Left cardiac atrium (tissue), 4 donors: Measurements from ENCODE around the gene ATP6V1F. TPM values are rescaled to one million over a fixed set of nuclear protein-coding genes. Genes with fewer than 3 reads are reported as not detected.
A peak's percentile ranks its signal among the peaks of the same experiment; 100 is the strongest.

Experiments
- ATAC-seq, 2 donors: fragments of 200-7000 bp; cut with Tn5 transposase; one replicate each; pipeline ENCODE4 v1.9.1; 2020; ENCODE audit warnings: mild to moderate bottlenecking in 2 of 2, moderate library complexity in 2 of 2
- DNase-seq: peaks from one replicate; pipeline ENCODE4 v3.0.0-alpha.2; 2020
- intact Hi-C, 2 donors: fragments of 100-400 bp; cut with DNase I; formaldehyde crosslinking; loops; one replicate each; pipeline versions ENCODE4 v1.14.1 to v1.15.1; 2022 to 2023
- total RNA-seq, 2 donors: library from RNA; stranded (reverse); fragmentation: NEBNext Ultra II Directional; extraction: Animal tissue kit (Norgen Biotek cat#: 25700); gene quantifications; one replicate each; pipeline ENCODE4 v1.2.1, GENCODE V29; 2021
- donor health status: DM: no; HTN: yes; CAD: no.
- donor health status: DM: no; HTN: yes; CAD: no; lungs with severe emphysema.
- donor health status: DM: yes; HTN: yes; CAD: no.
- donor health status: Dilated cardiomyopathy.

Gene ATP6V1F
- total RNA-seq, 2 donors from 2014 or later, result 117 to 119 TPM

DNA sequence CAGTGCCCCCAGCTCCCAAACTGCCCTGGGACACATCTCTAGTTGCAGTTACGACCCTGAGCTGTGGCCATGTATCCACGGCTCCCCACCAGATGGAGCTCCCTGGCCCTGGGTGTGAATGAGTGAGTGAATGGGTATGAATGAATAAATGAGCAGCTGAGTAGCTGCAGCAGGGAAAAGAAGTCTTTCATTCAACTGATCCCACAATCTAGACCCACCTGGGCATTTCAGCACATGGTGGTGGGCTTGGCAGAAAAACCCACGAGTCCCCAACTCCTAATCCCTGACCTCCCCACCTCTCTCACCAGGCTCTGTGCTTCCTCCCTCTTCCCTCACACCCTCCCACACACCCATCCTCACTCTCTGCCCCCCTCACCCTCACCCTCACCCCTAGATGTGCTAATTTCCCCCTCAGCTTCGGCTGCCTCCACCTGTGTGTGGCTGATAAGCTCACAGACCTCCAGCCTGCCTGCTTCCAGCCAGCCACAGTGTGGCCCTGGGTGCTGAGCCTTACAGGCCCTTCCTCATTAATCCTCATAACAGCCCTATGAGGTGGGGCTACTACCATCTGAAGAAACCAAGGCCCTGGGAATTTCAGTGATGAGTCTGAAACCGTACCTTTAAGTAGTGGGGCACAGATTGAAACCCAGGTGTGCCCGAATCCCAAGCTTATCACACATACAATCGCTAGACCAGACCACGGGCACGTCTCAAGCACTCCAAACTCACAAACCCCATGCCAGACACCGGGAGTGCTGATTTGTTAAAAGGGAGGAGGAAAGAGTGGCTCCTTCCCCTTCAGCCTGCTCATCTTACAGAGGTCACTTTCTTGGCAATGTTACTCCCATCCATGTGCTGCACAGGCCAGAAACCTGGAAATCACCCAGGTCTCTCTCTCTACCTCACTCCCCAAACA, 2.2 kb upstream of the ATP6V1F start:
- ATAC-seq (peak in 1 of 2 donors; percentile 0), DNase-seq (no peak)
- intact Hi-C loops, result loop anchor here in 1 of 2 donors (5.0 kb wide), 1 partner anchor 118 kb away; no protein-coding TSS in a partner anchor

DNA sequence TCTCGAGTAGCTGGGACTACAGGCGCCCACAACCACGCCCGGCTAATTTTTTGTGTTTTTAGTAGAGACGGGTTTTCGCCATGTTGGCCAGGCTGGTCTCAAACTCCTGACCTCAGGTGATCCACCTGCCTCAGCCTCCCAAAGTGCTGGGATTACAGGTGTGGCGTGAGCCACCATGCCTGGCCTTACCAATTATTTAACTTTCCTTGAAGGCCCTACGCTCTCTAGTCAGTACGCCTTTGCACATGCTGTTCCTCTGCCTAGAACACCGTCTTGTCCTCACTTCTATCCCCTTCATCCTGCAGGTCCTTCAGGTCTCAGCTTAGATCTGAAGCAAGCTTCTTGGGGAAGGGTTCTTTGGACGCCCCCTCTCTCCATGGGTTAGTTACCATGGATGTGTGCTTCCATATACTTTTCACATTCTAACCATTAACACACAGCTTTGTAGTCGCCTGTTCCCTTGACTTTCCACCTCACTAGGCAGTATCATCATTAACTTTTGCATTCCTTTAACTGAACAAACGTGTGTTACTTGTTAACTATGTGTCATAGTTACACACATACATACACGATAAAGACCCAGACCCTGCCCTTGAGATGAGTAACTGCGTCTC, 592 bp upstream of the ATP6V1F start:
- ATAC-seq (no peak), DNase-seq (no peak)
- intact Hi-C loops, result loop anchor here in 1 of 2 donors (5.0 kb wide), 1 partner anchor 120 kb away; no protein-coding TSS in a partner anchor

DNA sequence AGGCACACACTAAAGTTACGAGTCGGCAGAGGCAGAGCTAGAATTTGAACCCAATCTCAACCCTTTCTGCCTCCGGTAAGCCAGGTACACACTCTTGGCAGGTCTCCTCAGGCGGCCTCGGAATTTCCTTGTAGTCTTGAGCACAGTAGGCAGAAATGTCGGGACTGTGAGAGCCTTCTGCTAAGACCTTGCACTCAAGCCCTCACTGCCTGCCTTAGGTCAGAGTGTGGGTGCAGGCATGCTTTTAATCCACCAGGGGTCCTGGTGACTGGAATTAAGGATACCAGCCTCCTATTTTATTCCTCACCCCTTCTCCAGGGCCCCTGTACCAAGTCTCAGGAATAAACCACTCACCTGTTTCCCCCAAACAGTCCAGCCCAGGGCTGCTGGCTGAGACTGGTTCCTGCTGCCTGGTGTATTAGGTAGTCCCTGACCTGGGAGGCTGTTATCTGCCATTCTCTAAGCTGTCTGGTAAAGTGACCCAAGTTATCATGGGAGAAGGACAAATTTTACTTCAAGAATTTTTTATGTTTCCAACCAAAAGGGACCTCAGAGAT, 855 bp downstream of the ATP6V1F start:
- no peak for DNase-seq
- intact Hi-C loops, result loop anchor here in 1 of 2 donors (5.0 kb wide), 1 partner anchor 121 kb away; no protein-coding TSS in a partner anchor
- peak; percentile 13 for ATAC-seq

DNA sequence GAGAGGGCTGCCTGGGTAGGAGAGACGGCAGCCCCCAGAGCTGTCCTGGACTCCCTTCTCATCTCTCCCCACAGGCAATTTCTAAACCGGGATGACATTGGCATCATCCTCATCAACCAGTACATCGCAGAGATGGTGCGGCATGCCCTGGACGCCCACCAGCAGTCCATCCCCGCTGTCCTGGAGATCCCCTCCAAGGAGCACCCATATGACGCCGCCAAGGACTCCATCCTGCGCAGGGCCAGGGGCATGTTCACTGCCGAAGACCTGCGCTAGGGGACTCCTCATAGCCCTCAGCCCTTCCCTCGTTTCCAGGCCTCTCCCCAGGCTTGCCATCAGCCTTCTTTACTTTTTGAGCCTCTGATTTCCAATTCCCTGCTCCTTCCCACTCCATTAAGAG, 2.6 kb downstream of the ATP6V1F start:
- intact Hi-C loops, result no loop called here
- no peak for ATAC-seq

DNA sequence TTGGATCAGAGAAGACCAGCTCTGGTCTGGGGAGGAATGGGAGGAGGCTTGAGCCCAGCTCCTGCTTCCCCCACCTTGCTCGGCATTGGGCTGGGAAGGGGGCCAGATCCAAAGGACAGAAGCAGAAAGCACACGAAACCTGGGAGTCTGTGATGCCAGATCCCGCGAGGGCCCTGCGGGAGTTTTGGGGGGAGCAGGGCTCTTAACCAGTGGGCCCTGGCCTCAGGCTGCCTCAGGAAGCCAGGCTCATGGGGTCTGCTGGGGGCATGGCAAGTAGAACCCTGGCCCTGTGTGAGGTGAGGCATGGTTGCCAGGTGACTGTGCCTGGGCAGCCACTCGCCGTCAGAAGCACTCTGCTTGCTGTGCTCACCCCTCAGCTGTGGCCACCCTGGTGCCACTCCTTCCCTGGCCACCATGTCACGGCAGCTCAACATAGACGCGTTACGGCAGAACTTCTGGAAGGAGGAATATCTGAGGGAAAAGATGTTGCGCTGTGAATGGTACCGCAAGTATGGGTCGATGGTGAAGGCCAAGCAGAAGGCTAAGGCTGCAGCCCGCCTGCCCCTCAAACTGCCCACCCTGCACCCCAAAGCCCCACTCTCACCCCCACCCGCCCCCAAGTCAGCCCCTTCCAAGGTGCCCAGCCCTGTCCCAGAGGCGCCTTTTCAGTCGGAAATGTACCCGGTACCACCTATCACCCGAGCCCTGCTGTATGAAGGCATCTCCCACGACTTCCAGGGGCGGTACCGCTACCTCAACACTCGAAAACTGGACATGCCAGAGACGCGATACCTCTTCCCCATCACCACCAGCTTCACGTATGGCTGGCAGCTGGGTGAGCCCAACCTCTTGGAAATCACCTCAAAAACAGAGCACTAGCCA, 3.6 kb downstream of the ATP6V1F start:
- DNase-seq (no peak), ATAC-seq (no peak)
- intact Hi-C loops, result no loop called here

More for the DNA sequence above, 2.6 kb downstream of the ATP6V1F start:
- no peak for DNase-seq

DNA sequence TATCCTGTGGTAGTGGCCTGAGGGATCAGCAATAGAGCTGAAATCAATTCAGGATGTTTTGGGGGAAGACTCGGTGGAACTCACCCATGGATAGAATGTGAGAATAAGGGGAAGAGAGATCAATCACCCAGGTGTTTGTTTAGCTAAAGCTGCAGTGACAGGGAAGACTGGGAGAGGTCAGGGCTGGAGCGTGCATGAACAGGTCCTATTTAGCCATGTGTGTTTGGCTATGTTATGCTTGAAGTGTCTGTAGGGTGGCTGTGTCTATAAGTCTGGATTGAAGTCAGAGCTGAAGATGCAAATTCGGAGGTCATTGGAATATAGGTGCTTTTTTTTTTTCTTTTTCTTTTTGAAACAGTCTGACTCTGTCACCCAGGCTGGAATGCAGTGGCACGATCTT, 4.6 kb downstream of the ATP6V1F start:
- intact Hi-C loops, result no loop called here
- no peak for DNase-seq
- ATAC-seq, result no peak

DNA sequence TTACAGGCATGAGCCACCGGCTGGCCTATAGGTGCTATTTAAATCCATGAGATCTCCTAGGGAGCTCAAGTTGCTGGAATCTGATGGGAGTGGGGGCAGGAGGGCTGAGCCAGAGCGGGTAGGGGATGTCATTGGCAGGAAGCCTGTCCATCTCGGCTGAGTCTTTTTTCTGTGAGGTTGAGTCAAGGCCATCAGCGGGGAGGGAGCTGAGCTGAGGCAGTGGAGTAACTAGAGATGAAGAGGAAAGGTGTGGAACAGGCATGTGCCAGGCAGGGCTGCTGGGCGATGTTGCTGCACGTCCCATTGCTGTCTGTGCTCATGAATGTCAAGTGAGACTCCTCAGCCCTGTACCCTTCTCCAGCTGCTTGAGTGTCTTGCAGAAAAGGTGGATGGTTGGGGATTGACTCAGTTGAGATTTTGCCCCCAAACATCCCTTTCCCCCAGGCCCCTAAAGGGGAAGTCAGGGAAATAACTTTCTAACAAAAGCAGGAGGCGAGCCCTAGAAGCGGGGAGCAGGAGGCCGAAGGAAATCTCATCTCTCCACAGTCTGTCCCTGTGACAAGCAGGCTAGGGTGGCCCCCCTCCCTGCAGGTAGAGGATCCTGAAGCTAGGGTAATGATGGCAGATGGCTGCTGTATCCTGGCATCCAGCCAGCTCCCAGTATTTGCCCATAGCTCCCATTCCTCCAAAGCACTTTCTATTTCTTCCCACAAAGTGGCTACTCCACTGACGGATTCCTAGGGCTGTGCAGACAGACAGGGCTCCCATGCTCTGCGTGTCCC, 5.4 kb downstream of the ATP6V1F start:
- no peak for ATAC-seq
- intact Hi-C loops, result no loop called here
- DNase-seq, result no peak

DNA sequence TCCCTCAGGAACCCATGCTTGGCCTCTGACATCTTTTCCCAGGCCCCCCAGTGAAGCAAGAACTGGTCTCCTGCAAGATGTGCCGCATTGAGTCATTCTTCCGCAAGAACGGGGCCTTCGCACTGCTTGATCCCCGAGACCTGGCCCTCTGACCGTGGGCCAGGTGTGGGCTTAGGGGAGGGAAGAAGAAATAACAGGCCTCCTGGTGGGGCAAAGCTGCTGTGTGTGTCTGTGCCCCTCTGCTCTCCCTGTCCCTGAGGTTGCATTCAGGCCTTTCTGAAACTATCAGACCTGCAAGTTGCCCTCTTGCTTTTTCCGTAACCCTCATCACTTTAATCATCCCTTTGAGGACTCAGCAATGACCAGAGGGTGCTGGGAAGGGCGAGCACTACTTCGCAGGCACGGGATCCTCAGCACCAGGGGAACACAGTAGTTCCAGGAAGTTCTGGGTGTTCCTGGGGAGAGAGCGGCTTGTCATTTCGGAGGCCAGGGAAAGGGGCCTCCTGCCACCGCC, 6.0 kb downstream of the ATP6V1F start:
- ATAC-seq (peak in 1 of 2 donors; percentile 2), DNase-seq (no peak)
- intact Hi-C loops, result no loop called here

DNA sequence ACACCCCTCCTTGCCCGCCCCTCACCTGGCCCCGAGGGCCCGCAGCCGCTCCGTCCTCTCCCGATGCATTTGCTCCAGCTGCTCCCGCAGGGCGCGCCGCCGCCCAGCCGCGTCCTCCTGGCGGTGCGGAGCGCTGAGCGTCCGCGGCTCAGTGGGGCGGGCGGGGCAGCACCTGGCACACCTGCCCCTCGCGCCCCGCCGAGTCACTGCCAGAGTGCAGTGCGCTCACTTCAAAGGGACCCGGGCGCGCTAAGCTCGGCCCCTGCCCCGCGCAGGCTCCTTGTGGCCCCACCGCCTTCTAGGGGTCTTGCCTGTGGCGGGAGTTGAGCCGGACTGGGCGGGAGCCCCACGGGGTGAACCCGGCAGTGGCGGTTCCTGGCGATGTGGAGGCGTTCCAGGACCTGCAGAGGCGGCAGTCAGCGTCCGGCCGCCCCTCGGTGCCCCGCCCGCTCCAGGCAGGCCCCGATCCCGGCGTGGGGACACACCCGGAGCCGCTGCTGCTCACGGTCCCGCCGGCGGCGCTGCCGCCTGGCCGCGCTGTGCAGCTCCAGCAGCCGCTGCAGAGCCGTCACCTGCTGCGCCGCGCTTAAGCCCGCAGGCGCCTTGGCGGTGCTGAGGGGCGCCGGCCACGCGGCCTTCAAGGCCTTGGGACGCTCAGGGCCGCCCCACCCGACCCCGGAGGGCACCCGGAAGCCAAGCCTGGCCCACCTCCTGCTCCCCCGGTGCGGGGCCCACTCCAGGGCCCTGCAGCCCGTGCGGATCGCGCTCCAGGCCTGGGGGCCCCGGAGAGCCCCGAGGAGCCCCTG, 6.7 kb downstream of the ATP6V1F start:
- intact Hi-C loops, result no loop called here
- ATAC-seq (peak; percentile 76 to 86), DNase-seq (peak; percentile 70)

DNA sequence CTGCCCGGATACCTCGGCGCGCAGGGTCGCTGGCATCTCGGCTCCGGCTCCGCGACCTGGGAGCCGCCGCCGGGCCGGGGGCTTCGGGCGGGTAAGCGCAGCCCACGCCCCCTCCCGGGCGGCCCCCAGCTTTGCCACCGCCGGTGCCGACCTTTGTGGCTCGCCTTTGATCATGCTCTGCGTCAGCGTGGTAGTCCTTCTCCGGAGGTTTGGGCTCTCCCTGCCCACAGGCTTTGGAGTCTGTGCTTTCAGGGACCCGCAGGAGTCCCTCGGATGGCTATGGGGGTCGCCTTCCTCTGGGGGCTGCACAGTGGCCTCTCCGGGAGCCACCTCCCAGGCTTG, 7.3 kb downstream of the ATP6V1F start:
- ATAC-seq, result peak; percentile 2 to 9
- DNase-seq, result no peak
- intact Hi-C loops, result no loop called here

DNA sequence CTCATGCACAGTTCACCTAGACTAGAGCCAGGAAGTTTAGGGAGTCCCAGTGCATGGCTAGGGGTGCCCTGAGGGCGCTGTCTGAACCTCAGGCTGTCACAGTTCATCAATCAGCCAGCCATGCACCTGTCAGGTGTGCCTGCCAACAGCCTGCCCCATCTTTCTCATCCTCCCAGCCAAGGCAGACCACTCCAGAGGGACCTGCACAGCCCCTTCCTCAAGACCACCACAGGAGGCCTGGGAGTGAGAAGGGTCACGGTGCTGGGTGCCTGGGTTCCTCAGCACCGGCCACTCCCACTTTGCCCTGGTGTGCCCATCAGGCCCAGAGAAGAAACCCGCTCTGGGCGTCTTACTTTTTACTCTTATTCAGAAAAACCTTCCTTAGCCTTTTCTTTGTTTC, 8.4 kb downstream of the ATP6V1F start:
- no peak for ATAC-seq
- intact Hi-C loops, result no loop called here
- no peak for DNase-seq

DNA sequence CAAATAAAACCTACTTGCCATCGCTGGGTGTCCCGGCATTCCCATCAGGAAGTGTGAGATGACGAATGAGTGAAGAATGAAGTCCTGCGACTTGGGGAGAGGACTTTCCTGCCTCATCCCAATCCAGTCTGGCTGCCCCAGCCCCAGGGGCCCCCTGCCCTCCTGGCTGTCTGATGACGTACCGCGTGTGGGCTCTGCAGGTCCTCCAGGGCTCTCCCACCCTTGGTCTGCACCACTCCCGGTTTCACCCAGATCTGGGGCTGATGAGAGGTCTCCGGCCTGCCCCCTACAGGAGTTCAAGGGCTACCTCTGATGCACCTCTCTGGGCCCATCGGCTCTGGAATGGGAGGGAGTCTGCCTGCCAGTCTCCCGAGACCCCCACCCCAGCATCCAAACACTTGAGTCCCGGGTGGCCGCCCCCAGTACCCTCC, 9.8 kb downstream of the ATP6V1F start:
- ATAC-seq, result no peak
- no peak for DNase-seq
- intact Hi-C loops, result no loop called here

DNA sequence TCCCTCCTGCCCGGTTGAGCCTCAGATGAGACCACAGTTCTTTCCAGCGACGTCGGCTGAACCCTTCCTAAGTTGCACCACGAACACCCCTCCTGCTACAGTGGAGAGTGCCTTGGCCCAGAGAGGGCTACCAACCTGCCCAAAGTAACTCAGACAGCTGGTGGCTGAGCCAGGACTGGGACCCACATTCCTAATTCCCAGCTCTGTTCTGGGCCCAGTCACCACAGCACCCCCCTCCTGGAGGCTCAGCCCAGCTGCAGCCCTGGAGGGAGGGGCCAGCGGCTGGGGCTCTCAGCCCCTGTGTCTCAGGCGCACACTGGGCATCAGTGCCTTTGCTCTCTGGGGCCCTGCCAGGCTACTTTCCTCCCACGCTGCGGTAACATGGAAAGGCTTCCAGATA, 10.6 kb downstream of the ATP6V1F start:
- no peak for DNase-seq
- ATAC-seq, result no peak
- intact Hi-C loops, result no loop called here

DNA sequence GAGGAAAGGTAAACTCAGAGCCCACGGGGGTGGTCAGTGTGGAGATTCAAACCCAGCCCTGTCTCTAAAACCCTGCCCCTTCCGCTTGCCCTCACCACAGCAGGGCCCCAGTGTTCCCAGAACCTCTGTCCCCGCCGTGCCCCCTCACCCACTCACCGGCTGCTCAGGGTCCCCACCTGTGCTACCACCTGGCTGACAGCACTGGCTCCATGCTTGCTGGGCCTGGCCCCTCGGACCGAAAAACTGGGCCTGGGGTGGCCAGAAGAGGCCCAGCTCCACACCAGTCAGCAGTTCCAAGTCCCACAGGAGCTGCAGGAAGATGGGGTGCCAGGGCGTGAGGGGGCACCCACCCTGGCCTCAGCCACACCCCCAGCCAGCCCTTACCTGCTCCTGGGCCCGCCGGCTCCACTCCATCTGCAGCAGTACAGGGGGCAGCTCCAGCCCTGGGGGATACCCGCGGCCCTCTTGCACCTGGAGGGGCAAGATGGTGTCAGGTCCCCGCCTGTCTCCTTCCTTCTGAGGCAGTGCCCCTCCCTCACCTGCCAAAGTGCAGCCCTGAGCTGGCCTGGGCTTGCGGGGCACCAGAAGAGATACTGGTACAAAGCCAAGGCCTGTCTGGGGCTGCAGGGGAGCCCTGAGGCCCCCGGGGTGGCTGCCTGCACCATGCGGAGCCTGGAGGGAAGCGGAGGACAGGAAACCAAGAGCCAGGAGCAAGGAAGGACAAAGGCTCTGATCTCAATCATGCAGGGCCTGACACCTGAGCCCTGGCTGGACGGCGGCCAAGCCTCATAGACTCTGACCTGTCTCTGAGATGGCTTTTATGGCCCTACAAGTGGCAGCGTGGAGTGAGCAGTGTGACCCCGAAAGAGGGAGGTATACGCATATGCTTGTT, 11.7 kb downstream of the ATP6V1F start:
- intact Hi-C loops, result no loop called here
- ATAC-seq, result no peak
- DNase-seq, result no peak

DNA sequence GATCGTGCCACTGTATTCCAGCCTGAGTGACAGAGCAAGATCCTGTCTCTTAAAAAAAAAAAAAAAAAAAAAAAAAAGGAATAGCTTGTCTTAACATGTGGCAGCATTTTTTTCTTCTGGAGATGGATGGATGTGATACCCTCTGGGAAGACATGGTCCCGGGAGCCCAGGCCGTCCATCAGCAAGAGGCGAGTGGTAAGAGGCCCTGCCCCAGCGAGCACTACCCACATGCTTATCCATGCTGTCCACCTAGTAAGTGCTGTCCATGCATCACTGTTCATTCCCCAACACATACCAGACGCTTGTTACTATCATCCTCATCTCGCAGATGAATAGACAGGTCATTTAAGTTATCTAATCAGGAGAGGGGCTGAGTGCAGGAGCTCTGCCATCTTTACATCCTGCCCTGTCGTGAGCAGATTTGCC, 12.9 kb downstream of the ATP6V1F start:
- no peak for DNase-seq
- ATAC-seq, result no peak
- intact Hi-C loops, result no loop called here

DNA sequence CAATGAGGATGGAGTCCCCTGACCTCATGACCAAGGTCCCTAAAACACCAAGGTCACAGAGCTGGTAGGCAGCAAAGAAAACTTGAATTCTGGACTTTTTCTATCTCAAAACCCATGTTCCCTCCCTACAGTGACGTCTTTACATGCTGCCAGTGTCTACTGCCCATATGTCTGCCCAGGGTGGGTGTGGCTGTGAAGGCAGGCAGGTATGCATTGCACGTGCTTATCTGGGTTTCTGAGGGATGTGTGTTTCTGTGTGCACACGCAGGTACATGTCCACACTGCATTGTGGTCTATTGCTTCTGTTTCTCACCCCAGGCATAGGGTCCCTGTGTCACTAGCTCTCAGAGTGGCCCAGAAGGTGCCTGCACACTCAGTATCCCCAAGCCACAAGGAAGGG, 13.5 kb downstream of the ATP6V1F start:
- ATAC-seq (no peak), DNase-seq (no peak)
- intact Hi-C loops, result no loop called here

DNA sequence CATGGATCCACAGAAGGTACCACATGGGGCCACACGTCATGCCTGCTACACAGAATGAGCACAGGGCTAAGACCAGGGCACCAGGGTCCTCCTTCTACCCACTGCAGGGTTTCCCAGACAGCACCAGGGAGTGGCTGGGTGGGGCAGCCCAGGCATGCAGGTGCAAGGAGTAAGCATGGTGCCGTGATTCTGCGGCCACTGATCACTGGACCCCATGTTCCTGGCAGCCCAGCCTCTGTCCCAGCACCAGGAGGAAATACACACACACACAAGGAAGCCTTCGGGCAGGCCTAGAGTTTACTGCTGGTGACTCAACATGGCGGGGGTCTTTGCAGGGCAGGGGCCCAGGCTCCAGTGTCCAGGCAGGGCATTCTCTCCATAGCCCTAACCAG, 13.9 kb downstream of the ATP6V1F start:
- intact Hi-C loops, result no loop called here
- ATAC-seq, result no peak
- no peak for DNase-seq
